HL-60 (cell line): ENCODE data around the gene CRIP2.

Experiments
- DNase-seq, 2 experiments: peaks; one replicate each; pipeline ENCODE4 v3.0.0-alpha.2; 2010 to 2020; ENCODE audit warnings: low read depth in 1 of 2, low spot score in 1 of 2
- H3K27ac ChIP-seq: fragments of 250-450 bp; sonication (Bioruptor Pico); replicated peaks from 2 replicates; pipeline ENCODE4 v1.5.1; 2020; ENCODE audit warnings: mild to moderate bottlenecking, moderate library complexity
- H3K27me3 ChIP-seq: fragments of 250-450 bp; sonication (Bioruptor Pico); 2 replicates; pipeline ENCODE4 v1.5.1; 2021; ENCODE audit warnings: mild to moderate bottlenecking, moderate library complexity; ENCODE audit not compliant: insufficient read depth, poor library complexity, severe bottlenecking
- H3K4me3 ChIP-seq: replicated peaks from 2 replicates; pipeline ENCODE4 v1.5.1; 2011; ENCODE audit warnings: mild to moderate bottlenecking, control low read depth, low read length; ENCODE audit not compliant: insufficient read depth
- GABPA ChIP-seq: IDR thresholded peaks from 2 replicates; pipeline ENCODE4 v1.6.1; 2012; ENCODE audit warnings: low read depth
- POLR2AphosphoS5 ChIP-seq: IDR thresholded peaks from 2 replicates; pipeline ENCODE4 v1.6.1; 2012; ENCODE audit warnings: low read depth
- SPI1 ChIP-seq: IDR thresholded peaks from 2 replicates; pipeline ENCODE4 v1.6.1; 2012; ENCODE audit warnings: low read depth, mild to moderate bottlenecking, borderline replicate concordance
- TF ChIP-seq, protein P1 (sequence below): IDR thresholded peaks from one replicate; pipeline ENCODE4 v1.5.1; 2011; ENCODE audit warnings: low read length, control low read depth, inconsistent platforms; ENCODE audit not compliant: insufficient read depth
- TF ChIP-seq, protein P2 (sequence below): IDR thresholded peaks from 2 replicates; pipeline ENCODE4 v1.6.1; 2012; ENCODE audit warnings: low read depth; ENCODE audit not compliant: insufficient replicate concordance

CRIP2 gene

GRCh38 chr14:105485739-105486162 lies 11.1 kb downstream of the CRIP2 start:
- TF ChIP-seq, protein P1, sequence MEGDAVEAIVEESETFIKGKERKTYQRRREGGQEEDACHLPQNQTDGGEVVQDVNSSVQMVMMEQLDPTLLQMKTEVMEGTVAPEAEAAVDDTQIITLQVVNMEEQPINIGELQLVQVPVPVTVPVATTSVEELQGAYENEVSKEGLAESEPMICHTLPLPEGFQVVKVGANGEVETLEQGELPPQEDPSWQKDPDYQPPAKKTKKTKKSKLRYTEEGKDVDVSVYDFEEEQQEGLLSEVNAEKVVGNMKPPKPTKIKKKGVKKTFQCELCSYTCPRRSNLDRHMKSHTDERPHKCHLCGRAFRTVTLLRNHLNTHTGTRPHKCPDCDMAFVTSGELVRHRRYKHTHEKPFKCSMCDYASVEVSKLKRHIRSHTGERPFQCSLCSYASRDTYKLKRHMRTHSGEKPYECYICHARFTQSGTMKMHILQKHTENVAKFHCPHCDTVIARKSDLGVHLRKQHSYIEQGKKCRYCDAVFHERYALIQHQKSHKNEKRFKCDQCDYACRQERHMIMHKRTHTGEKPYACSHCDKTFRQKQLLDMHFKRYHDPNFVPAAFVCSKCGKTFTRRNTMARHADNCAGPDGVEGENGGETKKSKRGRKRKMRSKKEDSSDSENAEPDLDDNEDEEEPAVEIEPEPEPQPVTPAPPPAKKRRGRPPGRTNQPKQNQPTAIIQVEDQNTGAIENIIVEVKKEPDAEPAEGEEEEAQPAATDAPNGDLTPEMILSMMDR: peak; percentile 17
- TF ChIP-seq, protein P2, sequence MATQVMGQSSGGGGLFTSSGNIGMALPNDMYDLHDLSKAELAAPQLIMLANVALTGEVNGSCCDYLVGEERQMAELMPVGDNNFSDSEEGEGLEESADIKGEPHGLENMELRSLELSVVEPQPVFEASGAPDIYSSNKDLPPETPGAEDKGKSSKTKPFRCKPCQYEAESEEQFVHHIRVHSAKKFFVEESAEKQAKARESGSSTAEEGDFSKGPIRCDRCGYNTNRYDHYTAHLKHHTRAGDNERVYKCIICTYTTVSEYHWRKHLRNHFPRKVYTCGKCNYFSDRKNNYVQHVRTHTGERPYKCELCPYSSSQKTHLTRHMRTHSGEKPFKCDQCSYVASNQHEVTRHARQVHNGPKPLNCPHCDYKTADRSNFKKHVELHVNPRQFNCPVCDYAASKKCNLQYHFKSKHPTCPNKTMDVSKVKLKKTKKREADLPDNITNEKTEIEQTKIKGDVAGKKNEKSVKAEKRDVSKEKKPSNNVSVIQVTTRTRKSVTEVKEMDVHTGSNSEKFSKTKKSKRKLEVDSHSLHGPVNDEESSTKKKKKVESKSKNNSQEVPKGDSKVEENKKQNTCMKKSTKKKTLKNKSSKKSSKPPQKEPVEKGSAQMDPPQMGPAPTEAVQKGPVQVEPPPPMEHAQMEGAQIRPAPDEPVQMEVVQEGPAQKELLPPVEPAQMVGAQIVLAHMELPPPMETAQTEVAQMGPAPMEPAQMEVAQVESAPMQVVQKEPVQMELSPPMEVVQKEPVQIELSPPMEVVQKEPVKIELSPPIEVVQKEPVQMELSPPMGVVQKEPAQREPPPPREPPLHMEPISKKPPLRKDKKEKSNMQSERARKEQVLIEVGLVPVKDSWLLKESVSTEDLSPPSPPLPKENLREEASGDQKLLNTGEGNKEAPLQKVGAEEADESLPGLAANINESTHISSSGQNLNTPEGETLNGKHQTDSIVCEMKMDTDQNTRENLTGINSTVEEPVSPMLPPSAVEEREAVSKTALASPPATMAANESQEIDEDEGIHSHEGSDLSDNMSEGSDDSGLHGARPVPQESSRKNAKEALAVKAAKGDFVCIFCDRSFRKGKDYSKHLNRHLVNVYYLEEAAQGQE: no peak
- Histone ChIP-seq H3K27ac (no peak overlapping the region), H3K27me3 (peaks cover 16% of the 10 kb centered on the region), H3K4me3 (no peak overlapping the region)
- DNase-seq: peak in 1 of 2 experiments; percentile 25

- DNase-seq: no peak
- H3K27ac ChIP-seq: 0 out of 2 replicates have a peak within 1 kb of the TSS, but pooled peaks have one; percentile 20
- H3K27me3 ChIP-seq: peaks cover 16% of the 10 kb centered on the region
- TF ChIP-seq SPI1: no peak
- no peak for TF ChIP-seq GABPA
- TF ChIP-seq POLR2AphosphoS5: no peak
- TF ChIP-seq, protein P2: no peak
- TF ChIP-seq, protein P1: no peak
- peak within 1 kb of the TSS; percentile 38 for H3K4me3 ChIP-seq
Measured at GRCh38 chr14:105486163-105486973, 11.7 kb downstream of the CRIP2 start, which contains the start of gene CRIP1. Gene CRIP1 (plus strand): TSS chr14:105486886. CDS start chr14:105487260, 374 bp downstream.

GRCh38 chr14:105486974-105487448 lies 12.4 kb downstream of the CRIP2 start:
- TF ChIP-seq, protein P1: no peak
- TF ChIP-seq SPI1 (no peak), POLR2AphosphoS5 (no peak)
- TF ChIP-seq, protein P2: no peak
- no peak overlapping the region for H3K27ac ChIP-seq
- DNase-seq: no peak
- peaks cover 16% of the 10 kb centered on the region for H3K27me3 ChIP-seq
- peak overlapping the region; percentile 38 for H3K4me3 ChIP-seq
